H9 (cell line): ENCODE results near the gene RASGEF1C. TPM values are rescaled to one million over a fixed set of nuclear protein-coding genes. Genes with fewer than 3 reads are reported as not detected.

Experiments
- DNase-seq: peaks from one replicate; pipeline ENCODE4 v3.0.0-alpha.2; 2017
- H2AFZ ChIP-seq: one replicate; pipeline ENCODE4 v1.6.1; 2013; ENCODE audit warnings: mild to moderate bottlenecking, low read length, control low read depth, moderate library complexity
- H2AK5ac ChIP-seq: 2 replicates; pipeline ENCODE4 v1.6.1; 2013; ENCODE audit warnings: low read length, control low read depth, mixed read lengths; ENCODE audit not compliant: insufficient read length
- H2BK120ac ChIP-seq: one replicate; pipeline ENCODE4 v1.6.1; 2013; ENCODE audit warnings: low read depth, mild to moderate bottlenecking, low read length, control low read depth, inconsistent platforms; ENCODE audit not compliant: poor library complexity, severe bottlenecking
- H2BK12ac ChIP-seq: 2 replicates; pipeline ENCODE4 v1.6.1; 2013; ENCODE audit warnings: low read length, control low read depth, mixed read lengths, low read depth; ENCODE audit not compliant: insufficient read length
- H2BK15ac ChIP-seq: 2 replicates; pipeline ENCODE4 v1.6.1; 2013; ENCODE audit warnings: low read depth, low read length, control low read depth
- H2BK20ac ChIP-seq: one replicate; pipeline ENCODE4 v1.6.1; 2013; ENCODE audit warnings: low read depth, mild to moderate bottlenecking, low read length, control low read depth, inconsistent platforms; ENCODE audit not compliant: poor library complexity, severe bottlenecking
- H2BK5ac ChIP-seq: 2 replicates; pipeline ENCODE4 v1.6.1; 2013; ENCODE audit warnings: low read length, control low read depth, mixed read lengths; ENCODE audit not compliant: insufficient read length
- H3K14ac ChIP-seq: 2 replicates; pipeline ENCODE4 v1.6.1; 2013; ENCODE audit warnings: low read length, control low read depth; ENCODE audit not compliant: insufficient read depth
- H3K18ac ChIP-seq: 2 replicates; pipeline ENCODE4 v1.6.1; 2013; ENCODE audit warnings: low read depth, mild to moderate bottlenecking, mixed read lengths, low read length, control low read depth; ENCODE audit not compliant: insufficient read length
- H3K23ac ChIP-seq: 2 replicates; pipeline ENCODE4 v1.6.1; 2013; ENCODE audit warnings: low read length, control low read depth, mixed read lengths, low read depth; ENCODE audit not compliant: insufficient read length
- H3K23me2 ChIP-seq: 2 replicates; pipeline ENCODE4 v1.6.1; 2013; ENCODE audit warnings: low read depth, mild to moderate bottlenecking, mixed read lengths, low read length, control low read depth; ENCODE audit not compliant: insufficient read length, poor library complexity, severe bottlenecking
- H3K27ac ChIP-seq: 2 replicates; pipeline ENCODE4 v1.5.1; 2013; ENCODE audit warnings: low read length, control low read depth, mixed read lengths, low read depth; ENCODE audit not compliant: insufficient read length
- H3K27me3 ChIP-seq: 2 replicates; pipeline ENCODE4 v1.6.1; 2013; ENCODE audit warnings: low read length, control low read depth, inconsistent platforms; ENCODE audit not compliant: insufficient read depth
- H3K4ac ChIP-seq: 2 replicates; pipeline ENCODE4 v1.6.1; 2013; ENCODE audit warnings: low read depth, mild to moderate bottlenecking, control low read depth, inconsistent platforms, low read length, moderate library complexity
- H3K4me1 ChIP-seq: 2 replicates; pipeline ENCODE4 v1.6.1; 2013; ENCODE audit warnings: low read length, control low read depth, inconsistent platforms; ENCODE audit not compliant: insufficient read depth
- H3K4me2 ChIP-seq: 2 replicates; pipeline ENCODE4 v1.6.1; 2013; ENCODE audit warnings: low read length, control low read depth, mixed read lengths; ENCODE audit not compliant: insufficient read length, insufficient read depth
- H3K56ac ChIP-seq: 2 replicates; pipeline ENCODE4 v1.6.1; 2013; ENCODE audit warnings: low read depth, mild to moderate bottlenecking, mixed read lengths, low read length, control low read depth; ENCODE audit not compliant: insufficient read length
- H3K79me1 ChIP-seq: 2 replicates; pipeline ENCODE4 v1.6.1; 2013; ENCODE audit warnings: low read depth, mild to moderate bottlenecking, moderate library complexity, low read length, control low read depth, inconsistent platforms; ENCODE audit not compliant: insufficient read depth, poor library complexity, severe bottlenecking
- H3K79me2 ChIP-seq: 2 replicates; pipeline ENCODE4 v1.6.1; 2013; ENCODE audit warnings: low read length, control low read depth, inconsistent platforms; ENCODE audit not compliant: insufficient read depth
- H3K9ac ChIP-seq: 2 replicates; pipeline ENCODE4 v1.6.1; 2013; ENCODE audit warnings: low read length, control low read depth, mixed read lengths; ENCODE audit not compliant: insufficient read length; ENCODE audit errors: extremely low read depth
- H3K9me3 ChIP-seq: one replicate; pipeline ENCODE4 v1.6.1; 2013; ENCODE audit warnings: low read depth, low read length, inconsistent platforms; ENCODE audit not compliant: control insufficient read depth
- H3T11ph ChIP-seq: one replicate; pipeline ENCODE4 v1.6.1; 2013; ENCODE audit warnings: mild to moderate bottlenecking, low read length, control low read depth, inconsistent platforms
- H4K20me1 ChIP-seq: one replicate; pipeline ENCODE4 v1.6.1; 2013; ENCODE audit not compliant: control insufficient read depth, insufficient read length, insufficient read depth
- H4K5ac ChIP-seq: 2 replicates; pipeline ENCODE4 v1.6.1; 2013; ENCODE audit warnings: low read depth, mild to moderate bottlenecking, mixed read lengths, low read length, control low read depth; ENCODE audit not compliant: insufficient read length
- H4K8ac ChIP-seq: replicated peaks from 2 replicates; pipeline ENCODE4 v1.6.1; 2013; ENCODE audit warnings: low read length, control low read depth, mixed read lengths, low read depth; ENCODE audit not compliant: insufficient read length
- H4K91ac ChIP-seq: 2 replicates; pipeline ENCODE4 v1.6.1; 2013; ENCODE audit warnings: low read depth, mild to moderate bottlenecking, moderate library complexity, mixed read lengths, low read length, control low read depth; ENCODE audit not compliant: insufficient read length
- H3K27ac Mint-ChIP-seq, 3 experiments: 2 replicates in 2 of 3; 3 replicates in 1 of 3; pipeline ENCODE4 v1.8.0; 2020 to 2021; ENCODE audit warnings: mixed read lengths in 3 of 3, mild to moderate bottlenecking in 1 of 3, moderate library complexity in 1 of 3
- H3K27me3 Mint-ChIP-seq: 2 replicates; pipeline ENCODE4 v1.8.0; 2021; ENCODE audit warnings: low read depth, mild to moderate bottlenecking, moderate library complexity, mixed read lengths
- H3K36me3 Mint-ChIP-seq, 3 experiments: 2 replicates in 2 of 3; 3 replicates in 1 of 3; pipeline ENCODE4 v1.8.0; 2020 to 2021; ENCODE audit warnings: low read depth in 3 of 3, mixed read lengths in 3 of 3; ENCODE audit not compliant: insufficient read depth in 1 of 3
- H3K4me1 Mint-ChIP-seq, 2 experiments: 2 replicates each; pipeline ENCODE4 v1.8.0; 2020; ENCODE audit warnings: mixed read lengths in 2 of 2
- H3K4me3 Mint-ChIP-seq, 2 experiments: 2 replicates in 1 of 2; 3 replicates in 1 of 2; pipeline ENCODE4 v1.8.0; 2020 to 2021; ENCODE audit warnings: mild to moderate bottlenecking in 2 of 2, mixed read lengths in 2 of 2, moderate library complexity in 1 of 2
- H3K9me3 Mint-ChIP-seq, 2 experiments: 2 replicates in 1 of 2; 3 replicates in 1 of 2; pipeline ENCODE4 v1.8.0; 2020; ENCODE audit warnings: mild to moderate bottlenecking in 2 of 2, mixed read lengths in 2 of 2, moderate library complexity in 1 of 2
- WGBS: extraction: QIAGEN DNeasy Blood & Tissue Kit; methylation state at CpG from one replicate; pipeline ENCODE4 v1.1.7; 2013; ENCODE audit warnings: missing lambda C conversion rate, low lambda C conversion rate, mixed read lengths; ENCODE audit not compliant: insufficient read length; ENCODE audit errors: extremely low coverage; 5-methylcytosine and 5-hydroxymethylcytosine counted together
- total RNA-seq: library from RNA; stranded (reverse); gene quantifications from 2 replicates; pipeline ENCODE4 v1.2.1, GENCODE V29; 2021
- TF ChIP-seq, protein P1 (sequence below): fragments of 200-600 bp; sonication (generic); conservative IDR thresholded peaks from 3 replicates; pipeline ENCODE4 v1.8.0; 2021; ENCODE audit warnings: antibody characterized with exemption, mild to moderate bottlenecking

RASGEF1C gene
- total RNA-seq, 1 experiment from 2014 or later, result 0.83 TPM

DNA sequence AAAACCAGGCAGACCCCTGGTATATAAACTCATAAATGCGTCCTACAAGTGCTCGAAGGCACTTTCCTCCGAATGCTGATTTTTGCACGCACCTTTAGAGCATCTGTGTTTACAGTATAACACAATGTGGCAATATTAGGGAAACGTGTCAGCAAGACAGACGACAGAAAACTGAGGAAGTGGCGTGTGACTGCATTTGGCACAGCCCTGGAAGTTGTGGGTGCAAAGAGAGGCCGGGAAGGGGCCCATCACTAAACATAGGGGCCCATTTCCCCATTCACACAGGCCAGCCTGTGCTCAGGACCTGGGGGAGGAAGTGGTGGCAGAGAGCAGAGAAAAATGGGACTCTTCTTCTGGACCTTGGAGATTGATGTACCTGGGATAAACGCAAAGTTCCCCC is 48.2 kb downstream of the RASGEF1C start:
- Histone ChIP-seq H2BK20ac (no peak overlapping the region), H3K18ac (no peak overlapping the region), H3K9ac (no peak overlapping the region), H3K79me2 (no peaks in the 10 kb centered on the region), H3K23ac (no peak overlapping the region), H2BK12ac (no peak overlapping the region), H2AK5ac (no peak overlapping the region), H3K9me3 (no peaks in the 10 kb centered on the region), H3T11ph (no peak overlapping the region), H2BK15ac (no peak overlapping the region), H3K14ac (no peak overlapping the region), H4K8ac (no peak overlapping the region), H3K4ac (no peak overlapping the region), H3K56ac (no peak overlapping the region), H2BK120ac (no peak overlapping the region), H3K79me1 (no peaks in the 10 kb centered on the region), H3K27me3 (no peaks in the 10 kb centered on the region), H3K23me2 (no peaks in the 10 kb centered on the region), H3K27ac (no peak overlapping the region), H3K4me1 (no peaks in the 10 kb centered on the region), H4K91ac (no peak overlapping the region), H4K5ac (no peak overlapping the region), H4K20me1 (no peaks in the 10 kb centered on the region), H2BK5ac (no peak overlapping the region), H2AFZ (no peak overlapping the region), H3K4me2 (no peak overlapping the region)
- Mint-ChIP-seq H3K27ac (no peak overlapping the region), H3K9me3 (no peaks in the 10 kb centered on the region; a peak in 2 of 5 replicates), H3K4me1 (no peaks in the 10 kb centered on the region), H3K27me3 (peaks cover 6% of the 10 kb centered on the region), H3K4me3 (no peak overlapping the region), H3K36me3 (no peaks in the 10 kb centered on the region)
- WGBS, result no CpG with 5 or more reads among the region's 9 CpGs
- TF ChIP-seq, protein P1, sequence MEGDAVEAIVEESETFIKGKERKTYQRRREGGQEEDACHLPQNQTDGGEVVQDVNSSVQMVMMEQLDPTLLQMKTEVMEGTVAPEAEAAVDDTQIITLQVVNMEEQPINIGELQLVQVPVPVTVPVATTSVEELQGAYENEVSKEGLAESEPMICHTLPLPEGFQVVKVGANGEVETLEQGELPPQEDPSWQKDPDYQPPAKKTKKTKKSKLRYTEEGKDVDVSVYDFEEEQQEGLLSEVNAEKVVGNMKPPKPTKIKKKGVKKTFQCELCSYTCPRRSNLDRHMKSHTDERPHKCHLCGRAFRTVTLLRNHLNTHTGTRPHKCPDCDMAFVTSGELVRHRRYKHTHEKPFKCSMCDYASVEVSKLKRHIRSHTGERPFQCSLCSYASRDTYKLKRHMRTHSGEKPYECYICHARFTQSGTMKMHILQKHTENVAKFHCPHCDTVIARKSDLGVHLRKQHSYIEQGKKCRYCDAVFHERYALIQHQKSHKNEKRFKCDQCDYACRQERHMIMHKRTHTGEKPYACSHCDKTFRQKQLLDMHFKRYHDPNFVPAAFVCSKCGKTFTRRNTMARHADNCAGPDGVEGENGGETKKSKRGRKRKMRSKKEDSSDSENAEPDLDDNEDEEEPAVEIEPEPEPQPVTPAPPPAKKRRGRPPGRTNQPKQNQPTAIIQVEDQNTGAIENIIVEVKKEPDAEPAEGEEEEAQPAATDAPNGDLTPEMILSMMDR, result no peak
- DNase-seq, result no peak
